Cardiac septum (tissue), 1 donor: ENCODE measurements around the gene ANKRD10. TPM values are rescaled to one million over a fixed set of nuclear protein-coding genes. Genes with fewer than 3 reads are reported as not detected.
A peak's percentile ranks its signal among the peaks of the same experiment; 100 is the strongest.

ENCODE experiments used
- DNase-seq: peaks from one replicate; pipeline ENCODE4 v3.0.0-alpha.2; 2020; ENCODE audit warnings: low spot score
- intact Hi-C: fragments of 100-400 bp; cut with DNase I; formaldehyde crosslinking; loops from one replicate; pipeline ENCODE4 v1.14.0; 2022
- total RNA-seq: library from RNA; stranded (reverse); fragmentation: NEBNext Ultra II Directional; extraction: Animal tissue kit (Norgen Biotek cat#: 25700); gene quantifications from one replicate; pipeline ENCODE4 v1.2.1, GENCODE V29; 2021
- donor health status: DM: no; HTN: no; CAD: no.

Gene ANKRD10
- total RNA-seq, 1 donor from 2014 or later = 84.4 TPM

DNA sequence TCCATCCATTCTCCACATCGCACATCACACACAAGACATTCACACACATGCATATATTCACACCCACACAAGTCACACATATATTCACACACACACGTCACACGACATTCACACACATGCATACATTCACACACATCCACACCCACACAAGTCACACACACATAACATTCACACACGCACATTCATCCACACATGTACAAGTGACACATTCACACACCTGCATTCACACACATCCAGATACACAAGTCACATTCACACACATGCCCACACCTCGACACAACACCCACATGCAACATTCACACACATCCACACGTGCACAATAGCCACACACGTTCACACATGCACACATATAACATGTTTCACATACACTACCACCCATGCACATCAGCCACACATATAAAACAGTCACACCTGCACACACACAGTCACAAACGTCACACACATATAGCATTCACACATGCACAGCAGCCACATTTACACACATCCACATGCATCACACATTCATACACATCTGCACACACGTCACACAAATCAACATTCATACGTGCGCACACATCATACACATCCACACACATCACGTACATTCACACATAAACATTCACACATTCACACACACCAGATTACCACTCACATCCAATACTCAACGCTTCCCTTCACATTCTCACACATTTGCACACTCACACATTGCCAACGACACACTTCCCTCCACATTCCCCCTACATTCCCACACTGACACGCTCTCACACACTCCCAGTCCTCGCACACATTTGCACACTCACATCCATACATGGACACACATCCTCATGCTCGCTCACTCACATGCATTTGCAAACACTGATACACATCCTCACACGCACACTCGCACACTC, 41.0 kb downstream of the ANKRD10 start:
- no peak for DNase-seq
- intact Hi-C loops = loop anchor here (5.0 kb wide), 1 partner anchor 162 kb away; the partner anchor contains the start of gene ING1

DNA sequence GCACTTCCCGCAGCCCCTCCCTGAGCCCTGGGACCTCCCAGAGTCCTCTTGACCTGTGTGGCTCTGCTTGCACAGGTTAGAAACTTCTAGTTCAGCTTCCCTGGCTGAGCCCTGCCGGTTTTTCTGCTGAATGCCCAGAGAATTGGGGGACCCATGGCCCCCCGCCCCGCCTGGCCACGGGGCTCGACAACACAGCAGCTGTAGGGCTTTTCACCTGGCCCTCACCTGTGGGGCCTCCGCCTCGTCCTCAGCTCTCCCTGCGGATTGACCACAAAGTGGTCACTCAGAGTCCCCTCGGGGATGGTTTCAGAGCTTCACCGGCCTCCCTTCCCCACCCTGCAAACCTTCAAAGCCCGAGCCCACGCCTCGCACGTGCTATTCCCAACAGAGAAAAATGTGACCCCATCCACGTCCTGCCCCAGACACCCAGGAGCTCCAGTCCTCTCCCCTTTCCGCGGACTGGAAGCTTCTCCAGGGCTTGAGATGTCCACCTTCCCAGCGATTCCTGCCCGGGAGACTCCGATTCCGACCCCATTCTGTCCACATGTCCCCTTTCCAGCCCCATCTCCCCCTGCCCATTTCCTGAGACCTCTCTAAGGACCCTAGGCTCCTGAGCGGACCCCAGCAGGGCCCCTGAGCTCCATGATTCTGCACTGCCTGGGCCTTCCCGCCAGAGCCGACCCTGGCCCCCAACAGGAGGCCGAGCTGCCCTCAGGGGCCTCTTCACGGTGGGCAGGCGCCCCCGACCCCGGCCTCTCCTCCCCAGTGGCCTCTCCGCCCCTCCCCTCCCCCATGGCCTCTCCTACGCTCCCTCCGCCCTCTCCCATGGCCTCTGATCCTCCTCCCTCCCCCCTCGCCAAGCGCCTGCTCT, 41.9 kb downstream of the ANKRD10 start:
- DNase-seq = no peak
- intact Hi-C loops = loop anchor here (5.0 kb wide), 1 partner anchor 161 kb away; the partner anchor contains the start of gene ING1

DNA sequence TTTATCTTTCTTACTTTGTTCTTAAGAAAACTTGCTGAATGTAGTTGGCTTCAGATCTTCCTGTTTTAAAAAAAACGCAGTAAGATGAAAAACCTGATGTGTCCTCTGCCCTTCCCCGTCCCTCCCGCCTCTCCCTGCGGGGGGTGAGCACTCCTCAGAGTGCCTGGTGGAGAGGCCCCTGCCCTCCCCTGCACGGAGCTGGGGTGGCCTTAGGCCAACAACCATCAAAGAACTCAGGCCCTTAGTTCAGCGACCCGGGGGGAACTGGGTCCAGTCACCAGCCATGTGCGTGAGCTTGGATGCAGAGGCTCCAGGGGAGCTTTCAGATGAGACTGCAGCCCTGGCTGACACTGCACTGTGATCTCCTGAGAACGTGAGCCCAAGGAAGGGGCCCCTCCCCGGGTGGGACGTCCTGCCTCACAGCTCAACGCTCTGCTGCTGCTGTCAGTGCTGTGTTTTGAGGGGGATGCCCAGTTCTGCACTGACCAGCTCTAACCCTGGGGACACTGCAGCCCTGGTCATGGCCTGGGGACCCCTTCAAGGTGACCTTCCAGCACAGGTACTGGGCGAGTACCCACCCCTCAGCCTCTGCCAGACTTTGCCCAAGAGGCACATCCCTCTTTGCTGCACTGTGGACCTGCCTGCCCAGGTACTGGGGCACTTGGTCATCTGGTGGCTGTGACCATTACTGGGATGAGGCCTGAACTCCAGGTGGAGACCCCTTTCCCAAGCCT, 42.7 kb downstream of the ANKRD10 start:
- no peak for DNase-seq
- intact Hi-C loops = loop anchor here (5.0 kb wide), 1 partner anchor 160 kb away; the partner anchor contains the start of gene ING1

DNA sequence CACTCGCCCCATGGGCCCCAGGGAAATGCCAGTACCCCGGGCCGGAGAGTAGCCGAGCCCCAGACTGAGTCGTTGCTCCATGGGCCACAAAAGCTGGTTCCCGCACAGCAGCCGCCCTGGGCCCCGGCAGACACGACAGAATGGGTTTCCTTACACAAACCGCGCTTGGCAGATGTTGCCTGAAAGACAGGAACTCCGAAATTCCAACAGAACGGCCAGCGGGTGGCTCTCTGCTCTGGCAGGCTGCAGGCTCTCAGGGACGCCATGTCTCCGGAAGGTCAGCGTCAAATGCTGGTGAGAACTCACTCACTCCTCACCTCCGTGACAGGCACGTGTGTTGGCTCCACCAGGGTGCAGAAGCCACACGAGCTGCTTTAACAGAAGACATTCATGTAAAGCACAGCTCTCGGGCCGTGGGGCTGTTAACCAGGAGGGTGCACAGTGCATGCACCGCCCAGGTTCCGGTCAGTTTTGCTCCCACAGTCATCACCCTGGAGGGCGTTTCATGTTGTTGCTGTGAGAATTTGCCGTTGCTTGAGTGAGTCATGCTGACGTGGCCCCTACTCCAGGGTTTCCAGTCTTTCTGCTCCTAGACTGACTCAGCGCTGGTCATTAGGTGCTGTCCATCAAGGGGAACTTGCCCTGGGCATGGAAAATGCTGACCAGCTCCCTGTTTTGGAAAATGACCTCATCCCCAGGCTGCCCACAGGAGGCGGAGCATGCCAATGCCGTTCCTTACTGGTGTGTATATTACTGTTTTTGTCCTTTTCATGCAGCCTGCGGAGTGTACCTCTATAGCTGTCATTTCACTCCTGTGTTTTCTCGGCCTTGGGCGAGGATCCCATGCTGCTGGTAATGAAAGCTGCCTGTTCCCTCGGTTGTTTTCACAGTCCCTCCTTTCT, 44.8 kb downstream of the ANKRD10 start:
- peak; percentile 93 for DNase-seq
- intact Hi-C loops = loop anchor here (2.0 to 5.0 kb wide), 3 partner anchors 45 to 158 kb away; partner anchors contain the start of genes ANKRD10 and ING1

DNA sequence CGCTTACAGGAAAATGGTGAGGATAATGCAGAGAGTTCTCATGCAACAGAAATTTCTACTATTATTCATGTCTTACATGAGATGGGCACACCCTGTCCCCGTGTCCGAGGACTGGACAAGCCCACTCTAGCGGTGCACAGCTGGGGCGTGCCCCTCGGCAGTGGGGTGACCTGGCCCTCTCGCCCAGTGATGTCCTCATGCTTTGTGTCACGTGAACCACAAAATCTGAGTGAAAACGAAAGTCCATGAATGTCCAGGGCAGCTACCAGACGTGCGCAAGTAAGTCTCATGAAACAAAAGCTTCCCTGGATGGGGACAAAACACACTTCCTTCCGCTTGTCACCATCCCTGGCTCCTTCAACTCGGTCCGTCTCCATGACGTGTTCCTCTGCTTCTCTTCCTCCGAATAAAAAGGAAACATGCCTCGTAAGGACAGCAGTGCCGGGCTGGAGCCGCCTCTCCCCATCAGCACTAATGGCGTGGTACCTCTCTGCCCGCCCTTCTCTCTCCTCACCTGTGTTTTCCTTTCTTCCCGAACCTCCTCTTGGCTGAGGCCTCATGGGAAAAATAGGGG, 45.6 kb downstream of the ANKRD10 start:
- DNase-seq = no peak
- intact Hi-C loops = loop anchor here (2.0 kb wide), 1 partner anchor 137 kb away; no protein-coding TSS in a partner anchor

DNA sequence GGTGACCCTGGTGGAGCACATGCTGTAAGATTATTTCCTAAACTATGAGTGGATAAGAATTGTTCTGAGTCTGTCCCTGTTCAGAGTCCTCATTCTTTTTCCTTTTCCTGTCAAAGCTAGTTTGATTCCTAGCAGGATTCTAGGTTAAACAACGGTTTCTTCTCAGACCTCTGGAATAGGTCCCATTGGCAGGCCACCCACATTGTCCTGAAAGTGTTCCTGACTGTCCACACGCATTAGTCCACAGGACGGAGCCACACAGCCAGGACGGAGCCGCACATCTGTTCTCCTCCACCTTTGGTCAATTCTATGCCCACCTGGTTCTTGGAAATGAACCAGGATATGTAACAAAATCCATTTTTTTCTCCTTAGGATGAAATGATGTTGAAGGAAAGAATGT, 46.1 kb downstream of the ANKRD10 start:
- intact Hi-C loops = loop anchor here (2.0 kb wide), 1 partner anchor 138 kb away; no protein-coding TSS in a partner anchor
- no peak for DNase-seq

DNA sequence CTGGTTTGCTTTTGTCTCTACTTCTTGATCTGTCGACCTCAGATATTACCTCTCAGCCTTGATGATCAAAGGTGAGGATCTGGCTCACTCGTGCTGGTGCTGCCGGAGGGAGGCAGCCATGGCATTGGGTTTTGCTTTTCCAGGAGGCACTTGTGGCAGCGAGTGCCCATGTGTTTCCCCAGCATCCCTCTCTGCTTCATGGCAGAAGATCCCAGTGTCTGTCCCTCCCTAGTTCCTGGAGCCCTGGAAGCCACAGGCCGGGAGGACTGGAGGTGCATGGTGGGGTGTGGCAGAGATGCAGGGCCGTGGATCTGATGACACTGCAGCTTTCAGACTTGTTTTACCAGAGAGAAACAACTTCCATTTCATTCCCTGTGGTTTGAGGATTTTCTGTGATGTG, 47.5 kb downstream of the ANKRD10 start:
- intact Hi-C loops = no loop called here
- no peak for DNase-seq

DNA sequence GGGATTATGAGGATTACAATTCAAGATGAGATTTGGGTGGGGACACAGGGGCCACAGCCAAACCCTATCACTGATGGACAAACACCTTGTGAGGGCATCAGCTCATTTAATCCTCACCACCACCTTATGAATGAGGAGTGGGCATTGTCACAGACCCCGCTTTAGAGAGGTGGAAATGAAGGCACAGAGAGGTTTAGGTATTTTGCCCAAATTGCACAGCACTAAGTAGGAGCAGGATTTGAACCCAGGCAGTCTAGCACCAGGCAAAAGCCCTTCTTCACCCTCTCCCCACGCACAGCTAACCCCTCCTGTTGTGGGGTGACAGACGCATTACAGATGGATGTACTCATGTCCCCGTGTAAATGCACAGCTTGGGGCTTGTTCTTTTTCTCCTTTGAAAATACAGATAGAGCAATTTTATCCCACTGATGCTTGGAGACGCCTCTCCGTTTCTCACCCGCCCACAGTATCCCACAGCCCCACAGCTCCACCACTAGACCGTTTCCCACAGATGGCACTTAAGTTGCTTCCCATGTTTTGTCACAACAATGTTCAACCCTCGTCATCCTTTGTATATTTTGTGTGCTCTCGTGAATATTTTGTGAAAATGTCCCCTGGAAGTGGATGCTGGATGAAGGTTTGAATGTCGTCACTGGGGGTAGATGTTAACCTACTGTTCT, 48.2 kb downstream of the ANKRD10 start:
- no peak for DNase-seq
- intact Hi-C loops = no loop called here

DNA sequence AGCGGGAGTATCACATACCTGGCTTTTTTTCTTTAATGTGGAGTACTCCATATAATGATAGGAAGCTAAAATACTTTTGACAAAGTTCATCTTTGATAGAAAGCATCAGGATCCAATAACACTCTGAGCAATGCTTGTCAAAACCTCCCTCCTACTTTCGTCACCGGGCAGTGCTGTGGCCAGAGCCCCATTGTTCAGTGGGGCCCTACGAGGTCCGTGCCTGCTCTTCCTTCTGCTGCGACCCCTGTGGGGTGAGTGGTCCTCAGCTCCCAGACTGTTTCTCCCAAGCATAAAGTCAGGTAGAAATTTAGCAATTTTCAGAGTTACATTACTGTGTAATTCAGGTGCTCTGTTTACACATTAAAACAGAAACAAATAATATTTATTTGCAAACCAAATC, 51.2 kb downstream of the ANKRD10 start:
- intact Hi-C loops = no loop called here
- DNase-seq = no peak

DNA sequence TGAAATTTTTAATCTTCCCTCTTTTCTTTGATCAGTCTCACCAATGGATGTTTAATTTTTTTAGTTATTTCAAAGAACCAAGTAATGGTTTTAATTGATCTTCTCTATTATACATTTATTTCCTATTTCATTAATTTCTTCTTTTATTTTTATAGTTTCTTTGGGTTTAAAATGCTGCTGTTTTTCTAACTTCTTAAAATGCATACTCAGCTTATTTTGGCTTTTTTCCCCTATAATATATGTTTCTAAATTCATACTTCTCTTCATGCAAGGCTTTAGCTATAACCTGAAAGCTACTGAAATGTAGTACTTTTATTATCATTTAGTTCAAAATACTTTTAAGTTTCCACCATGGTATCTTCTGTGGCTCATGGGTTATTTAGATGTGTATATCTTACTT, 53.9 kb downstream of the ANKRD10 start:
- intact Hi-C loops = no loop called here
- DNase-seq = no peak

DNA sequence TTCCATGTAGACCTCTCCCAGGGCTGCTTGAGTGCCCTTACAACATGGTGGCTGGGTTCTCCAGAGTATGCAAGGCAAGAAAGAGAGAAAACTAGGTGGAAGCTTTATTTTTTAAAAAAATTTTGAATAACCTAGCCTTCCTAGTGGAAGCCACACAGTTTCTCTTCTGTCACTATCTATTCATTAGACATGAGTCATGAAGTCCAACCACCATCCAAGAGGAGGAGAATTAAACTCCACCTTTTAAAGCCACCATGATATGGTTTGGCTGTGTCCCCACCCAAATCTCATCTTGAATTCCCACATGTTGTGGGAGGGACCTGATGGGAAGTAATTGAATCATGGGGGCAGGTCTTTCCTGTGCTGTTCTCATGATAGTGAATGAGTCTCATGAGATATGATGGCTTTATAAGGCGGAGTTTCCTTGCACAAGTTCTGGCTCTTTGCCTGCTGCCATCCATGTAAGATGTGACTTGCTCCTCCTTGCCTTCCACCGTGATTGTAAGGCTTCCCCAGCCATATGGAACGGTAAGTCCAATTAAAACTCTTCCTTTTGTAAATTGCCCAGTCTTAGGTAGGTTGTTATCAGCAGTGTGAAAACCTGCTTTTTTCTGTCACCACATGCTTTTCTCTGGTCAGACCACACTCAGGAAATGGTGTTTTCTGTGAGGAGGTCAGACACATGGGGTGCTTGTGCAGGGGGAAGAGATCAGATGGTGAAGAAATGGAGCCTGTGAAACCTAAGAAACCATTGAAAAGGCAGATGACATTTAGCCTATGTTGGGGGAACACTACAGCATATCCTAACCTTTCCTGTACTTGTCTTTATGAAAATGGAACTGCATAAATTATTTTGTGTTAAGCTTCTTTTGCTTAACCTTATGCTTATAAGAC, 57.7 kb downstream of the ANKRD10 start:
- intact Hi-C loops = no loop called here
- DNase-seq = no peak

DNA sequence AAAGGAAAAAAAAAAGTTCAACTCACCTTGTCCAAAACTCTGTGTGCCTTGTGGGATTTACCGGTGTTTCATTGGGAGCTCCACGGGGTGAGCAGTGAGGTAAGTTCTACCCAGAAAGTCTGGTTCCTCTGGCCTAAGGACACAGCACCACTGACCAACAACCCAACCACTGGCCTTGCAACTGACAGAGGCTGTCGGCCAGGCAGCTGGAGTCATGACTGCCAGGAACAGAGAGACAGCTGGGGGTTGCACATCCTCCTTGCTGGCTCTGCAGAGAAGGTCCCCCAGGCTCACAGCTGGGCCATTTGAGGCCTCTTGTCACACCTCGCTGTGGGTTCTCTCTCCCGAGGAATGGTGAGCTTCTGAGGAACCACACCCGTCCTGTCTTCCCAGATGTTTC, 59.5 kb downstream of the ANKRD10 start:
- no peak for DNase-seq
- intact Hi-C loops = no loop called here

DNA sequence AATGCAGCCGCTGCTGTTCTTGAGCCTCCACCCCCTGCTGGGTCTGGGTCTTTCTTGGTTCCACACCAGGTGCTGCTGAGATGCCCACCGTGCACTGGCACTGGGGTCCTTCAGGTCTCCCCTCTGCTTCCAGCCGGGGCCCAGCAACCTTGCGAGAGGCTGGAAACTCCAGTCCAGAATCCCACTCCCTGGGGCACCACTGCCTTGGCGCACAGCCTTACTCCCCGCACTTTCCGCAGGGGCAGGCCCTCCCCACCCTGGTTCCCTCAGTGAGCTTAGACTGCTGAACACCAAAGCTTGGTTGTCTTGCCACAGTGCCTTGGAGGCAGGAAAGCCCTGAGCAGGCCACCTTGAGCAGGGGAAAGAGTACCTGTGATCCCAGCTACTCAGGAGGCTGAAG, 60.0 kb downstream of the ANKRD10 start:
- DNase-seq = no peak
- intact Hi-C loops = no loop called here

DNA sequence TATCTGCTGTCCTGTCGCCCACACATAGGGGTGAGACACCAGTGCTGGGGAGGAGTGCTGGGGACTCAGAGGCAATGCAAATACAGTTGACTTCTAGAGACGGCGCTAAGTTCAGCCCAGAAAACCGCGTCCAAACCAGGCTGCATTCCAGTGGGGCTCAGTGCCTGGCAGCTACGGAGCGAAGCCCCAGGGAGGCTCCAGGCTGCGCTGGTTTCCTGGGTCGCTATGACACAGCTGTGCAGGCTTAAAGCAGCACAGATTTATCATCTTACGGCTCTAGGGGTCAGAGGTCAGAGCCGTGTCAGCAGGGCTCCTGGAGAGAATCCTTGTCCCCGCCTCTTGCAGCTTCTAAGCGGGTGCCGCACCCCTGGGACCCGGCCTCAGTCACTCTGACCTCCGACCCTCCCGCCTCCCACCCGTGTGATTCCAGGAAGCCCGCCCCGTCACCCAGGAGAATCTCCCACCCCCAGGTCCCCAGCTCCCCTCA, 61.6 kb downstream of the ANKRD10 start:
- intact Hi-C loops = no loop called here
- no peak for DNase-seq

DNA sequence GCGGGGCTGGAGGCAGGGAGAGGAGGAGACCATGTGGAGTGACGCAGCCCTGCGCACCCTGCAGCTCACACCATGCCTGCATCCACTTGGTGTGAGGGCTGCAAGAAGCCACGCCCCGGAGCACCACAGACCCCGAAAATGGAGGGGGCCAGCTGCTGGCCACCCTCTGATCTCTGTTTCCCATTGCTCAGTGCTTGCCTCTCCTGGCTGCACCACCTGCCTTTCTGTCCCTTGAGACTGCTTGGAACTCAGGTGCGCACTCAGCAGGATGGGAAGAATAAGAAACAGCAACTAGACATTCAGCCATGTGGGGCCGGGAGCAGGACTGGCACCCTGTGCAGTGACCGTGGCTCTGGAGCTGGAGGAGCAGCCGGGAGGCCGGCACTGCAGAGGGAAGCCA, 64.0 kb downstream of the ANKRD10 start:
- no peak for DNase-seq
- intact Hi-C loops = no loop called here

DNA sequence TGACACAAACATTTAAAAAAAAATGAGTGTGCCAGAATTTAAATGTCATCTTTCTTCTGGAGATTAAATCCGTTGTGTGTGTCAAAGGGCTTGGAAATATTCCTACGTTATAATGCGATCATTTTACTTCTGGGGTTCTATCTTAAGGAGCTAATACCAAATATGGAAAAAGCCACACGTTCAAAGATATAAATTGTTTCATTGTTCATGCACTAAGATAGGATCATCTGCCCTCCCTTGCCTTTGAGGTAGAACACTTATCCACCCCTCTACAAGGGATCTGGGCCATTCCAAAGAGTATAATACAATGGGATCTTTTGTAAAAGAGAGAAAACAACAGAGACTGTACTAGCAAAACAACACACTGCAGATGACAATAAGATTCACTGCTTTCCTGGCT, 64.9 kb downstream of the ANKRD10 start:
- intact Hi-C loops = no loop called here

DNA sequence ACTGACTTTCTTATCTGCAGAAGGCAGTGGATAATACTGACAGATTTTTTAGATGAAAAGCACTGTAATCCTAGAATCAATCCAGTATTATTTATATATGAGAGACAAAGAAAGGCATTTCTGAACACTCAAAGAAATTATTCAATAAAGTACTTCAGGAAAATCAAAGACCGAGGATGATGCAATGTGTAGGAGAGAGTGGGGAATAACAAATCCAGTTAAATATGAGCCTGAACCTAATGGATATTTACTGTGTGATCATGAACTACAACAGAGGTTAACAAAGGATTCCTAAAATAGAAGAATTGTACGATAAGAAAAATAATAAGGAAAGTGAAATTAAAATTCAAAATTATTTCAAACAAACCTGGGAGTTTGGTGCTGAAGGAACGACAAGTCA, 69.3 kb downstream of the ANKRD10 start:
- intact Hi-C loops = no loop called here
- no peak for DNase-seq

More for the DNA sequence above, 64.9 kb downstream of the ANKRD10 start:
- DNase-seq = no peak
